RWPE2 (cell line): ENCODE data around the gene RBMS3.

Experiments
- ATAC-seq: fragments of 200-7000 bp; cut with Tn5 transposase; 3 replicates; pipeline ENCODE4 v1.9.1; 2021; ENCODE audit warnings: low read depth
- DNase-seq: peaks from one replicate; pipeline ENCODE4 v3.0.0-alpha.2; 2020; ENCODE audit warnings: low spot score
- H3K27ac ChIP-seq: fragments of 450-650 bp; 2 replicates; pipeline ENCODE4 v1.5.1; 2017; ENCODE audit warnings: mild to moderate bottlenecking; ENCODE audit not compliant: poor library complexity, severe bottlenecking
- H3K27me3 ChIP-seq: fragments of 250-450 bp; sonication (Bioruptor Pico); 2 replicates; pipeline ENCODE4 v1.5.1; 2021; ENCODE audit warnings: mild to moderate bottlenecking, moderate library complexity; ENCODE audit not compliant: insufficient read depth, poor library complexity, severe bottlenecking
- H3K36me3 ChIP-seq: fragments of 250-450 bp; sonication (Bioruptor Pico); 2 replicates; pipeline ENCODE4 v1.5.1; 2020; ENCODE audit warnings: low read depth, mild to moderate bottlenecking, moderate library complexity
- H3K4me1 ChIP-seq: fragments of 250-450 bp; sonication (Bioruptor Pico); 2 replicates; pipeline ENCODE4 v1.5.1; 2021; ENCODE audit warnings: mild to moderate bottlenecking, moderate library complexity; ENCODE audit not compliant: insufficient read depth, poor library complexity, severe bottlenecking
- H3K4me3 ChIP-seq: fragments of 250-450 bp; sonication (Bioruptor Pico); 2 replicates; pipeline ENCODE4 v1.5.1; 2021; ENCODE audit warnings: mild to moderate bottlenecking, moderate library complexity; ENCODE audit not compliant: severe bottlenecking
- H3K9me3 ChIP-seq: fragments of 250-450 bp; sonication (Bioruptor Pico); 2 replicates; pipeline ENCODE4 v1.5.1; 2021; ENCODE audit warnings: mild to moderate bottlenecking, moderate library complexity; ENCODE audit not compliant: severe bottlenecking
- TF ChIP-seq, protein P1 (sequence below): fragments of 450-650 bp; IDR thresholded peaks from one replicate; pipeline ENCODE4 v1.5.1; 2017; ENCODE audit warnings: mild to moderate bottlenecking, moderate library complexity; ENCODE audit not compliant: poor library complexity, severe bottlenecking

The RBMS3 gene

GRCh38 chr3:29889215-29889614 lies 608.3 kb downstream of the RBMS3 start:
- no peak overlapping the region for H3K27ac ChIP-seq
- DNase-seq, result no peak
- H3K36me3 ChIP-seq, result no peaks in the 10 kb centered on the region
- H3K9me3 ChIP-seq, result no peaks in the 10 kb centered on the region
- no peak for ATAC-seq
- no peak overlapping the region for H3K4me3 ChIP-seq
- TF ChIP-seq, protein P1, sequence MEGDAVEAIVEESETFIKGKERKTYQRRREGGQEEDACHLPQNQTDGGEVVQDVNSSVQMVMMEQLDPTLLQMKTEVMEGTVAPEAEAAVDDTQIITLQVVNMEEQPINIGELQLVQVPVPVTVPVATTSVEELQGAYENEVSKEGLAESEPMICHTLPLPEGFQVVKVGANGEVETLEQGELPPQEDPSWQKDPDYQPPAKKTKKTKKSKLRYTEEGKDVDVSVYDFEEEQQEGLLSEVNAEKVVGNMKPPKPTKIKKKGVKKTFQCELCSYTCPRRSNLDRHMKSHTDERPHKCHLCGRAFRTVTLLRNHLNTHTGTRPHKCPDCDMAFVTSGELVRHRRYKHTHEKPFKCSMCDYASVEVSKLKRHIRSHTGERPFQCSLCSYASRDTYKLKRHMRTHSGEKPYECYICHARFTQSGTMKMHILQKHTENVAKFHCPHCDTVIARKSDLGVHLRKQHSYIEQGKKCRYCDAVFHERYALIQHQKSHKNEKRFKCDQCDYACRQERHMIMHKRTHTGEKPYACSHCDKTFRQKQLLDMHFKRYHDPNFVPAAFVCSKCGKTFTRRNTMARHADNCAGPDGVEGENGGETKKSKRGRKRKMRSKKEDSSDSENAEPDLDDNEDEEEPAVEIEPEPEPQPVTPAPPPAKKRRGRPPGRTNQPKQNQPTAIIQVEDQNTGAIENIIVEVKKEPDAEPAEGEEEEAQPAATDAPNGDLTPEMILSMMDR, result no peak
- H3K4me1 ChIP-seq, result no peaks in the 10 kb centered on the region
- no peaks in the 10 kb centered on the region for H3K27me3 ChIP-seq

GRCh38 chr3:29890801-29891200 lies 609.9 kb downstream of the RBMS3 start:
- ATAC-seq (no peak), DNase-seq (no peak)
- H3K36me3 ChIP-seq, result no peaks in the 10 kb centered on the region
- no peak overlapping the region for H3K4me3 ChIP-seq
- H3K27me3 ChIP-seq, result no peaks in the 10 kb centered on the region
- no peak overlapping the region for H3K27ac ChIP-seq
- no peaks in the 10 kb centered on the region for H3K4me1 ChIP-seq
- TF ChIP-seq, protein P1, result no peak
- H3K9me3 ChIP-seq, result no peaks in the 10 kb centered on the region

DNA sequence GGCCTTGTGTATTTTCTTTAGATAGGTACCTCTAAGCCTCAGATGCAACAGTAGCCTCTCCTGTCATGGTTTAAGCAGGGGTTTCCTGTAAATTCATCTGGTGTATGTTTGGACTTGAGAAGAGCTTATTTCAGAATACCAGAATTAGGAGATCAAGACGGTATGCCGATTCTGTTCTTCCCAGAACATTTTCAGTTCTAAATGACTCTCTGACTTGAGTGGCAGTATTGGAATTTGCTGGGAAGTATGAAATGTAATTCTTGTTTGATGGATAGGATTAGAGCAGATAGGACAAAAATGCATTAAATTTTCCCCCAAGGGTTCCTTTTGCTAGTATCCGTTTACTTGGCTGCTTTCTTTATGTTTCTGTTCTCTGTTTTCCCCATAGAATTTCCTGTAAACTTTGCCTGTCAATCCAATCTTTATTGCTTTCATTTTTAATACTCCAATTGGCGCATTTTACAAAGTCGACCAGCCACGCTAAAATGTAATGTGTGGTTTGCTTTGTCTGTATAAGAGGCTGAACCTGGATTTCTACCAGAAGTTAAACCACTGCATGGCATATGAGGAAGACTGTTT lies 612.2 kb downstream of the RBMS3 start:
- Histone ChIP-seq H3K27me3 (no peaks in the 10 kb centered on the region), H3K27ac (no peak overlapping the region), H3K36me3 (no peaks in the 10 kb centered on the region), H3K9me3 (no peaks in the 10 kb centered on the region), H3K4me1 (no peaks in the 10 kb centered on the region), H3K4me3 (no peak overlapping the region)
- DNase-seq (no peak), ATAC-seq (no peak)
- TF ChIP-seq, protein P1, result no peak

GRCh38 chr3:29896856-29897255 lies 616.0 kb downstream of the RBMS3 start:
- no peaks in the 10 kb centered on the region for H3K36me3 ChIP-seq
- H3K4me3 ChIP-seq, result no peak overlapping the region
- ATAC-seq, result no peak
- no peaks in the 10 kb centered on the region for H3K4me1 ChIP-seq
- no peak for DNase-seq
- H3K27me3 ChIP-seq, result no peaks in the 10 kb centered on the region
- no peaks in the 10 kb centered on the region for H3K9me3 ChIP-seq
- no peak overlapping the region for H3K27ac ChIP-seq
- TF ChIP-seq, protein P1, result no peak

GRCh38 chr3:29898171-29898965 lies 617.5 kb downstream of the RBMS3 start:
- no peaks in the 10 kb centered on the region for H3K27me3 ChIP-seq
- H3K36me3 ChIP-seq, result no peaks in the 10 kb centered on the region
- TF ChIP-seq, protein P1, result no peak
- H3K4me1 ChIP-seq, result no peaks in the 10 kb centered on the region
- no peak overlapping the region for H3K4me3 ChIP-seq
- ATAC-seq, result no peak
- H3K27ac ChIP-seq, result no peak overlapping the region
- no peak for DNase-seq
- no peaks in the 10 kb centered on the region for H3K9me3 ChIP-seq
